Neural crest cell (in vitro differentiated cells): ENCODE data around the gene GHDC. TPM values are rescaled to one million over a fixed set of nuclear protein-coding genes. Genes with fewer than 3 reads are reported as not detected.
A peak's percentile ranks its signal among the peaks of the same experiment; 100 is the strongest.

Source experiments
- DNase-seq: peaks from one replicate; pipeline ENCODE4 v3.0.0; 2021; ENCODE audit warnings: low read depth, mixed read lengths, low spot score
- H3K27ac Mint-ChIP-seq: one replicate; pipeline ENCODE4 v1.8.0; 2021; ENCODE audit warnings: mild to moderate bottlenecking, mixed read lengths; ENCODE audit not compliant: unreplicated experiment
- H3K27me3 Mint-ChIP-seq: 2 replicates; pipeline ENCODE4 v1.8.0; 2021; ENCODE audit warnings: low read depth, mild to moderate bottlenecking, mixed read lengths
- H3K36me3 Mint-ChIP-seq: 2 replicates; pipeline ENCODE4 v1.8.0; 2021; ENCODE audit warnings: low read depth, mild to moderate bottlenecking, mixed read lengths
- H3K4me1 Mint-ChIP-seq: 2 replicates; pipeline ENCODE4 v1.8.0; 2021; ENCODE audit warnings: mixed read lengths
- H3K4me3 Mint-ChIP-seq: one replicate; pipeline ENCODE4 v1.8.0; 2021; ENCODE audit warnings: mild to moderate bottlenecking, mixed read lengths
- H3K9me3 Mint-ChIP-seq: 2 replicates; pipeline ENCODE4 v1.8.0; 2021; ENCODE audit warnings: mixed read lengths
- total RNA-seq: library from RNA; stranded (reverse); gene quantifications from 2 replicates; pipeline ENCODE4 v1.2.1, GENCODE V29; 2021
- TF ChIP-seq, protein P1 (sequence below): fragments of 200-600 bp; sonication (generic); conservative IDR thresholded peaks from 2 replicates; pipeline ENCODE4 v1.5.0; 2021; ENCODE audit warnings: antibody characterized with exemption, mild to moderate bottlenecking

Gene GHDC
- total RNA-seq, 1 donor from 2014 or later = 8.4 TPM

DNA sequence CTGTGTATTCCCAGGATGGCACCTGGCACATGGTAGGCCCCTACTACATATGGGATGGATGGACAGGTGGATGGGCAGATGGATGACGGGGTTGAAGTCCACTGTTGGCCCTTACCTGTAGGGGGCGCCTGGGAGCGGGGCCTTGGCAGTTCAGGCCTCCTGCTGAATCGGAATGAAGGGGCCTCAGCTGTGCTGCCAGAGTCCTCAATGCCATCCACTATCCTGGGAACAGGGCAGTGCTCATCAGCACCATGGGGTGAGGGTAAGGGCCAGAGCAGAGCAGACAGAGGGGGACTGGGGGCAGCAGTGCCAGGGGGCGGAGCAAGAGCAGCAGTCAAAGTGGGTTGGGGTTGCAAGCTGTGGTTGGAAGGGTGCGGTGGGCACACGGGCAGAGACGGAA, 31.2 kb downstream of the GHDC start:
- Mint-ChIP-seq H3K9me3 (no peaks in the 10 kb centered on the region), H3K36me3 (no peaks in the 10 kb centered on the region), H3K4me1 (peaks cover 15% of the 10 kb centered on the region), H3K27ac (no peak overlapping the region), H3K27me3 (peaks cover 3% of the 10 kb centered on the region), H3K4me3 (no peak overlapping the region)
- TF ChIP-seq, protein P1, sequence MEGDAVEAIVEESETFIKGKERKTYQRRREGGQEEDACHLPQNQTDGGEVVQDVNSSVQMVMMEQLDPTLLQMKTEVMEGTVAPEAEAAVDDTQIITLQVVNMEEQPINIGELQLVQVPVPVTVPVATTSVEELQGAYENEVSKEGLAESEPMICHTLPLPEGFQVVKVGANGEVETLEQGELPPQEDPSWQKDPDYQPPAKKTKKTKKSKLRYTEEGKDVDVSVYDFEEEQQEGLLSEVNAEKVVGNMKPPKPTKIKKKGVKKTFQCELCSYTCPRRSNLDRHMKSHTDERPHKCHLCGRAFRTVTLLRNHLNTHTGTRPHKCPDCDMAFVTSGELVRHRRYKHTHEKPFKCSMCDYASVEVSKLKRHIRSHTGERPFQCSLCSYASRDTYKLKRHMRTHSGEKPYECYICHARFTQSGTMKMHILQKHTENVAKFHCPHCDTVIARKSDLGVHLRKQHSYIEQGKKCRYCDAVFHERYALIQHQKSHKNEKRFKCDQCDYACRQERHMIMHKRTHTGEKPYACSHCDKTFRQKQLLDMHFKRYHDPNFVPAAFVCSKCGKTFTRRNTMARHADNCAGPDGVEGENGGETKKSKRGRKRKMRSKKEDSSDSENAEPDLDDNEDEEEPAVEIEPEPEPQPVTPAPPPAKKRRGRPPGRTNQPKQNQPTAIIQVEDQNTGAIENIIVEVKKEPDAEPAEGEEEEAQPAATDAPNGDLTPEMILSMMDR = peak; percentile 50
- DNase-seq = no peak

DNA sequence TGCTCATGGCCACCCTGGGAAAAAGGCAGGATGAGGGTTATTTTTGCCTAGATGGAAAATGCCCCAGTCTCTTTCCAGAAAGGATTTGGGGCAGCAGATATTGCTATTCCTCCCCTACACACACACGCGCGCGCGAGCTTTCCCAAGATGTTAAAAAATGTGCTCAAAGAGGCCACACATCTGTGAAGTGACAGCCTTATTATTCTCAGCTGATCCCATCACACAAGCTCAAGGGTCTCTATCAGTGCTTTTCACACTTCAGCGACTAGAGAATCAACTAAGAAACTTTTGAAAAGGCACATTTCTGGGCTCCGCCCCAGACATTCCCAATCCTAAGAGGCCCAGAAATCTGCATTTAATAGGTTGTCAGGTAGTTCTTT, 33.8 kb downstream of the GHDC start:
- Mint-ChIP-seq H3K27ac (no peak overlapping the region), H3K9me3 (no peaks in the 10 kb centered on the region), H3K4me1 (peaks cover 18% of the 10 kb centered on the region), H3K4me3 (peak overlapping the region; percentile 13), H3K36me3 (no peaks in the 10 kb centered on the region), H3K27me3 (no peaks in the 10 kb centered on the region)
- TF ChIP-seq, protein P1 = no peak
- DNase-seq = no peak

DNA sequence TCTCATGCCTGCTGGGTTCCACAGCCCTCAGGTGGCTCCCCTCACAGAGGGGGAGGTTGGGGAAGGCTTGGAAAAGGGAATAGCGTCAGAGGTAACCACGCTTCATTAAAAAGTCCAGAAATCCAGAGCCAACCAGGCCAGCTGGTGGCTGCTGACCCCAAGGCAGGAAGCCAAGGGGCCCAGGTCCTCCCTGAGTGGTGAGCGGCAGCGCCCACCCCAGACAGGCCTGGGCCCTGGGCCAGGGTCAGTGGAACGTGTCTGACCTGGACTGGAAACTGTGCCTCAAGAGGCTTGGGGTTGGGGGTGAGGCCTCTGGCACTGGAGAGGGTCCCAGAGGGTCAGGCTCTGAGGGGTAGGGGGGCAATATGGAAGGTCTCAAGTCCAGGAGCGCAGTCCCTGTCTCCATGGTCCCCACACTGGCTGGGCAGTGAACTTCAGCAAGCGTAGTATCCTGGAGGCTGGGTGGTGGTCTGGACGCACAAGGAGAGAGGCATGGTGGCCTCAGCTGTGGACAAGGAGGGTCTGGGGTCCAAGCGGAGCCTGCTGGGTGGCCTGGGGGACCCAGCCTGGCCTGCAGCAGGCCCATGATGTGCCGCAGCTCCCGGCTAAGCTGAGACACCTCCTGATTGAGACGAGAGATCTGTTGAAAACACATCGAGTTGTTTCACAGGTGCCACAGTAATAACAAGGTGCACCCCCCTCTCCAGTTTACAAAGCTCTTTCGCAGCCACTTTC, 34.3 kb downstream of the GHDC start:
- Mint-ChIP-seq H3K27me3 (no peaks in the 10 kb centered on the region), H3K9me3 (no peaks in the 10 kb centered on the region), H3K4me1 (peaks cover 22% of the 10 kb centered on the region), H3K36me3 (no peaks in the 10 kb centered on the region), H3K4me3 (peak overlapping the region; percentile 13), H3K27ac (peak overlapping the region; percentile 27)
- no peak for DNase-seq
- TF ChIP-seq, protein P1 = no peak

DNA sequence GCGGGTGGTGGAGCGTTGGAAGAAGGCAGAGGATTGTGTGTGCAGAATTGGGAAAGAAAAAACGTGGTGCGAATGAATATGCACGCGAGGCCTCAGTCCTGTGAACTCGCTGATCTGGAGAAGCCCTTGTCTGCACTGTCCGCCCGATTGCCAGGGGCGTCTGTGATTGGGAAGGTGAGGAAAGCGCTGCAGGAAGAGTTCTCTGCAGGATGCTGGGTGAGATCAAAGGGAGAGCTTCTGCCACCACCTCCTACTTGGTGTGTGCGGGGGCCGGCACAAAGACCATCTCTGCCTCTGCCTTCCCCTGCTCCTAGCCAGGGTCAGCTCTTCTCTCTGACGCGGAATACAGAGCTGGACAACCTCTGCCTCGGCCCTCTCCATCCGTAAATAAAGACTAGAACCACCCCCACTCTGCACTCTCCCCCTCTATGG, 38.7 kb downstream of the GHDC start:
- DNase-seq = no peak
- H3K4me1 Mint-ChIP-seq = peaks cover 44% of the 10 kb centered on the region
- H3K4me3 Mint-ChIP-seq = peak overlapping the region; percentile 91
- H3K9me3 Mint-ChIP-seq = no peaks in the 10 kb centered on the region
- H3K36me3 Mint-ChIP-seq = no peaks in the 10 kb centered on the region
- H3K27ac Mint-ChIP-seq = peak overlapping the region; percentile 35
- TF ChIP-seq, protein P1 = no peak
- no peaks in the 10 kb centered on the region for H3K27me3 Mint-ChIP-seq

- peaks cover 39% of the 10 kb centered on the region for H3K4me1 Mint-ChIP-seq
- H3K4me3 Mint-ChIP-seq = peak overlapping the region; percentile 91
- no peak for DNase-seq
- no peaks in the 10 kb centered on the region for H3K27me3 Mint-ChIP-seq
- no peaks in the 10 kb centered on the region for H3K36me3 Mint-ChIP-seq
- H3K27ac Mint-ChIP-seq = peak overlapping the region; percentile 66
- TF ChIP-seq, protein P1 = no peak
- no peaks in the 10 kb centered on the region for H3K9me3 Mint-ChIP-seq
Observed at GRCh38 chr17:42153919-42154742, 40.2 kb downstream of the GHDC start.
